HG03280 (cell line): Measurements from ENCODE around the gene KRT38.

Experiments
- ATAC-seq: cut with Tn5 transposase; IDR thresholded peaks from one replicate; pipeline ENCODE4 v1.9.1; 2021; ENCODE audit warnings: mild to moderate bottlenecking, moderate library complexity; ENCODE audit not compliant: unreplicated experiment

The KRT38 gene

DNA sequence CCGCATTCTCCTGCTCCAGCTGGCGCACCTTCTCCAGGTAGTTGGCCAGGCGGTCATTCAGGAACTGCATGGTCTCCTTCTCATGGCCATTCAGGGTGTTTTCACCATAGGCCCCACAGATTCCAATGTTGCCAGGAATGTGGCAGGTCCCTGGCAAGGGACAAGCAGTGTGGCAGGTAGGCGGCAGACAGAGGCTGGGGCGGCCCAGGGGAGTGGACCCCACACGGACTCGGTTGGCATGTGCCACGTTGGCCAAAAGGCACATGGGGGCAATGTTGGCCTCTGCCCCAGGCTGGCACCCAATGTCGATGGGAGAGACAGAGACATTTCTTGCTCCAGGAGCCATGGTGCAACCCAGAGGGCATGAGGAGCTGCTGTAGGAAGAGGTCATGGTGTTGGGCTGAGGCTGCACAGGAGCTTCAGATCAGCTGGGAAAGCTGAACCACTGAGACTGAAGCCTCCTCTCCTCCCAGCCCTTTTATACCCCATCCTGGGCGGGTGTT is at the start of gene KRT38:
Gene KRT38, minus strand, starts transcription at position 453 of the 503 bp plus-strand sequence. Its CDS starts 62 bp downstream, at position 391.
- ATAC-seq: no peak

DNA sequence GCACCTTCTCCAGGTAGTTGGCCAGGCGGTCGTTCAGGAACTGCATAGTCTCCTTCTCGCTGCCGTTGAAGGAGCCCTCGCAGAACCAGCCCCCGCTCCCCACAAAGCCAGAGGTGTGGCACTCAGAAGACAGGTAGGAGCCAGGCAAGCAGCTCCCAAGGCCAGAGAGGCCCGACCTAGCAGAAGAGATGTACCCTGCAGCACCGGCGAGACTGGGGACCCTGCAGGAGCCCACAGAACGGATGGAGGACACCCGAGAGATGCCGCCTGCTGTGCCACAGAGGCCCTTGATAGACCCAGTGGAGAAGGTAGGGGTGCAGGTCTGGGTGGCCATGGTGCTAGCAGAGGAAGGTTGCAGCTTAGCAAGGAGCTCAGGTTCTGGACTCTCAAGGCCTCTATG is 48.7 kb upstream of the KRT38 start, which contains the start of gene KRT36:
Gene KRT36, minus strand, starts transcription at position 380 of the 400 bp plus-strand sequence. Its CDS starts 46 bp downstream, at position 334.
- ATAC-seq: no peak

DNA sequence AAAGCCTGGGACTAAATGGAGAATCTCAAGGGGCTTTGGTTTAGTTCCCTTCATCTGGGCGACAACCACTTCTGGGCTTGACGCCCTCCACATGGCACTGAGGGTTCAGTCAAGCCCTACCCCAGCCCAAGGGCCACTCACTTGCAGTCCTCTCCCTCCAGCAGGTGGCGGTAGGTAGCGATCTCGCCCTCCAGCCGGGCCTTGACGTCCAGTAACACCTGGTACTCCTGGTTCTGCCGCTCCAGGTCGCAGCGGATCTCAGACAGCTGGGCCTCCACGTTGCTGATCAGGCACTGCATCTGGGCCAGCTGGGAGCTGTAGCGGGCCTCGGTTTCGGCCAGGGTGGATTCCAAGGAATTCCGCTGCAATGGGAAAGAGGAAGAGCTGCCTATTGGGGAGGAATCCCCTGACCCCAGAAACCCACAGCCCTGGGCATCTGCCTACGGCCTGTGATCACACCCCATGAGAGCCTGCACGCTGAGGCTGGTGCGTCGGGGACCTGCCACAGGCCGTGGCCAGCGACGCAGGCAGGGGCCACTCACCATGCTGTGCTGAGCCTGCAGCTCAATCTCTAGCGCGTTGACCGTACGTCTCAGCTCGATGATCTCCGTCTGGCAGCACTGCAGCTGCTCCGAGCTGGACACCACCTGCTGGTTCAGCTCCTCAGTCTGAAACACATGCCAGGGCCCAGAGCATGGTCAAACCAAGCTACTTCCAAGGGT is 46.2 kb upstream of the KRT38 start:
- no peak for ATAC-seq

DNA sequence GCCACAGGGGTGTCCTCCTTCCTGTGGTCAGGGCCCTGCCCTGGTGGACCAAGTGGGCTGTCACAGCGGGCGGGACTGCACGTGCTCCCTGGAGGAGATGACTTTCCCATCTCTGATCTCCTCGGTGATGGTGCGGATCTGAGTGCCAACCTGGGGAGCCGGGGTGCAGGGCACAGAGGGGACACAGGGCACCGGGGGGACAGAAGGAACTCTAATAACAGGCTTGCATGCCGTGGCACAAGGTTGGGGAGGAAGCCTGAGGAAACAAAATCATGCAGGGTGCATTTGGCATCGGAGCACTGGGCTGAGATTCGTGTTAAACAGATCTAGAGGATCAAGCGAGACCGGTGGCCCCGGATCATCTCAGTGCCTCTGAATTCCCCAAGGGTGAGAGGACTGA is 45.5 kb upstream of the KRT38 start:
- ATAC-seq: no peak

DNA sequence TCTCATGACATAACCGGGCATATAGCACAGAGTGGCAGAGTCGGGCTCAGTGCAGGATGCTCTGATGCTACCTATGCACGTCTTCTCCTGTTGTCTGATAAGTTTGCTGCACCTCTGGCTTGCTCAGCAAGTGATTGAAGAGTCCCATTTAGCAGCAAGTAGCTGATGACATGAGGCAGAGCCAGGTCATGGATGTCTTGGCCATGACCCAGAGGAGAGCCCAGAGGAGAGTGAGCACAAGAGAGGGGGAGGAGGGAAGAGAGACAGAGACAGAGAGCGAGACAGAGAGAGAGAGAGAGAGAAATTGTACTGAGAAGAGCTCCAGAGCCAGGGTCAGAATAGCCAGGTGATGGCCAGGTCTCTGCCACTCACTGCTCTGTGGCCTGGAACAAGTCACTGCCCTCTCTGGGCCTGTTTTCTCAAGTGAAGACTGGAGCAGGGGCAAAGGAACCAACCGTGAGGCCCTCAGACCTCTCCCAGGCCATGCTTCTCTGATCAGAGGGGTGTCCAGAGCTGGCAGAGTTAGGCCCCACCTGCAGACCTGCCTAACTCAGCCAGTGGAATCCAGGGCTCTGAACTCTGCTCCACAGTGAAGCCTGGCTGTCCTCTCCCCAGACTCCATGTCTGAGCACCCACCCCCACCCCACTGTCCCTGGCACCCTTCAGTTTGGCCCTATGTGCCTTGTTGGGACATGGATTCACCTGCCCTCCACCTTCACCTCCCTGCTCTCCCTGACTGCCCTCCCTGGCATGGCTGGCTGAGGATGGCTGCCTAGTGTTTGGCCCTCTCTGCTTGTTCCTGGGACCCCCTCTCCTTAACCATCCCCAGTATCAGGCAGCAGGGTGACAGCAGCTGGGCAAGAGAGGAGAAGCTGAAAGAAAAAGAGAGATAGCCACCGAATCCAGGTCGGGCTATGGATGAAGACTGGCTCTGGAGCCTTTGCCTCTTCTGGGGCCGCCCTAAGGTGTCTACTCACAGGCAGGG is 44.4 kb upstream of the KRT38 start:
- no peak for ATAC-seq

DNA sequence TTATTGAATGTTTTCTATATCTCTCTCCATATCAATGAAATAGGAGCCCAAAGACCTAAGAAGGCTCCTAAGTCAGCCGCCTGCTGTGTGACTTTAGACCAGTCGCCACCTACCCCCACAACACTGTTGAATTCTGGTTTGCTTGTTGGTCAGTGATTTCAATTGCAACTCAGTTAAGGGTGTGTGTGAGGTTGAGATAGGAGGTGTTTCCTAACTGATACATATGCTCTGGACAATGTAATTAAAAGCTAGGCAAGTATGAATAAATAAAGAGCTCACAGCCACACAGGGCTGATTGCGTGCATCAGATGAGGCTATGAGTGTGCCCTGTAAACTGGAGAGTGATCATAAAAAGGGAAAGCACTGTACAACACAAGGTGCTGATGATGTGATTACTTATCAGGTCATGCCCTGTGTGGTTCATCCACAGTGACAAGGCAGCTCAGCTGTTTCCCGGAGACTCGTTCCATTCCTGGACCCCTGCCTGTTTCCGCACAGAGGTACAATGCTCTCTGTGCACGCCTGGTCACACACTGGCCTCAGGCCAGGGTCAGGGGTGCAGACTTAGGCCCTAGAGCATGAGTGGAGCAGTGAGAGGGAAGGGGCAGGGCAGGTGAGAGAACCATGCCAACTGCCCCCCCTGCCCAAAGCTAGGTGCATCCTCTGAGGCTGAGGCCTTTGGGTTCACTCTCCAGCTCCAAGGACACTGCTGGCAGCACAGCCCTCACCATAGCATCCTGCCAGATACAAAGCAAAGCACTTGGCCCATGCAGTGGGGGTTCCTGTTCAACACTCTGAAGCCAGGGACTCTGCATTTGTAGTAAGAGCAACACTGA is 43.4 kb upstream of the KRT38 start:
- ATAC-seq: no peak

DNA sequence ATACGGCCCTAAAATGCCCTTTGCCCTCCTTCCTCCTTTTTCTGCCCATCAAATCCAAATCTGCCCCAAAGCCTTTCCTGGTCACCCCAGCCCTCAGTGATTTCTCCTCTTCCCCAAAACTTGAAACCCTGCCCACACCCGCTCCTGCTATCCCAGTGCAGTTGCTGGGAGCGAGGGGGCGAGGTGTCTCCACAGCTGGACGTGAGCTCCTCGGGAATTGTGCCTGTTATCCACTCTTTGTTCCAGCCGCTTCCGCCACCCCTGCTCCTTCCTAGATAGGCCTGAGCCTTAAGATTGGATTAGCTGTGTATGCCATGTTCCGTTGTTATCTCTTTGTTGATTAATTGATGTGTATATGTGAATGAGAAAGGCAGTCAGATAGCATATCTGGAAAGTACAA is 42.7 kb upstream of the KRT38 start:
- no peak for ATAC-seq

DNA sequence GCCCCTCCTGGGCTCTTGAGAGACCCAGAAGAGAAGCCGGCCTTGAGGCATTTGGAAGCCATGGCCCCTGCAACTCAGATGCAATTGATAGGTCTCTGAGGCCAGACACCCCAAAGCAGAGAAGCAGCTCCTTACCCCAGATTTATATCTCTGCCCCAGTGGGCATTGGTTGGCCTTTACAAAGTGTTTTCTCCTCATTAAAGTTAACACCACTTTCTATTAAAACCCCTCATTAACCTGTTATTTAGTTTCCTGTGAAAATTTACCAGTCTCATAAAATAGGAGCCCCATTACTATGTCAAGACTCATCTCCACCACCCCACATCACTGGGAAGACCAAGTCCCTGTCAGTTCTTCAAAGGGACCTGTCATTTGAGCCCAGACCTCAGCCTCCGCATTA is 40.3 kb upstream of the KRT38 start, which contains the start of gene KRT35:
Gene KRT35, minus strand, starts transcription at position 116 of the 400 bp plus-strand sequence. Its CDS starts 54 bp downstream, at position 62.
- no peak for ATAC-seq

DNA sequence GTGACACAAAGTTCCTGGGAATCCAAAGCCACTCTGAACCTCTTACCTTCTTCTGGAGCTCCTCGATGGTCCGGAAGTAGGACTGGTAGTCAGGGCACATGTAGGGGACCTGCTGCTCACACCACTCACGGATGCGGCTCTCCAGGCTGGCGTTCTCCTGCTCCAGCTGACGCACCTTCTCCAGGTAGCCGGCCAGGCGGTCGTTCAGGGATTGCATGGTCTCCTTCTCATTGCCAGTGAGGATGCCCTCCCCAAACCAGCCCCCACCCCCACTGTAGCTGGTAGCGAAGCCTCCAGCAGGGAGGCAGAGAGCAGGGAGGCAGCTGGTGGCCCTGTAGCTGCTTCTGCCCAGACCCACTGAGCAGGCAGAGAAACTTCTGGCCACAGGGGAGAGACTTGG is 39.8 kb upstream of the KRT38 start:
- ATAC-seq: no peak

DNA sequence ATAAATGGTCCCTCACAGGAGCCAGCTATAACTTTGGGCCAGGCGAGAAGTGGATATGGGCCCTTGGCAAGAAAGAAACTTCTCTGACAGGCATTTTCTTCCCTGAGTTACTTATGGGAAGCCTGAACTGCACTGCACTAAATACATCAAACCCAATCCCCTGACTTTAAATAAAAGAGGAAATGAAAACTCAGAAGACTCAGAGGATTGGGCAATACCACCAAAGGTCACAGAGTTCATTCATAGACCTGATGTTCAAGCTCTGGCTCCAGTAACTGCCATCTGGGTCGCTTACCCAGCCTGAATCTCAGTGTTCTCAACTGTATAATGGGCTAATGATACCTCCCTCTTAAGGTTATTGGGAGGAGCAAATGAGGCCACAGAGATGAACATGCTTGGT is 39.4 kb upstream of the KRT38 start:
- ATAC-seq: no peak

DNA sequence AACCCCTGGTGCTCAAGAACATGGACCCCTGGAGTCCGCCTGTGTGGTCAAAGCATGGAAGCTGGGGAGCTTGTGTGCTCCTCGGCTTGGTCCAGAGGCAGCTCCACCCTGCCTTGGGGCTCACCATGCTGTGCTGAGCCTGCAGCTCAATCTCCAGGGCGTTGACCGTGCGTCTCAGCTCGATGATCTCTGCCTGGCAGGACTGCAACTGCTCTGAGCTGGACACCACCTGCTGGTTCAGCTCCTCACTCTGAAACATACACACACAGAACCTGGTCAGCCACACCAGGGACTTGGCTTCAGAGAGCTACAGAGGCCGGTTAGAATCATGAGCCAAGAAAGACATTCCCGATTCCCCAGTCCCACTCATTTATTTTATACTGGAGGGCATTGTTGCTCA is 37.5 kb upstream of the KRT38 start:
- ATAC-seq: no peak

DNA sequence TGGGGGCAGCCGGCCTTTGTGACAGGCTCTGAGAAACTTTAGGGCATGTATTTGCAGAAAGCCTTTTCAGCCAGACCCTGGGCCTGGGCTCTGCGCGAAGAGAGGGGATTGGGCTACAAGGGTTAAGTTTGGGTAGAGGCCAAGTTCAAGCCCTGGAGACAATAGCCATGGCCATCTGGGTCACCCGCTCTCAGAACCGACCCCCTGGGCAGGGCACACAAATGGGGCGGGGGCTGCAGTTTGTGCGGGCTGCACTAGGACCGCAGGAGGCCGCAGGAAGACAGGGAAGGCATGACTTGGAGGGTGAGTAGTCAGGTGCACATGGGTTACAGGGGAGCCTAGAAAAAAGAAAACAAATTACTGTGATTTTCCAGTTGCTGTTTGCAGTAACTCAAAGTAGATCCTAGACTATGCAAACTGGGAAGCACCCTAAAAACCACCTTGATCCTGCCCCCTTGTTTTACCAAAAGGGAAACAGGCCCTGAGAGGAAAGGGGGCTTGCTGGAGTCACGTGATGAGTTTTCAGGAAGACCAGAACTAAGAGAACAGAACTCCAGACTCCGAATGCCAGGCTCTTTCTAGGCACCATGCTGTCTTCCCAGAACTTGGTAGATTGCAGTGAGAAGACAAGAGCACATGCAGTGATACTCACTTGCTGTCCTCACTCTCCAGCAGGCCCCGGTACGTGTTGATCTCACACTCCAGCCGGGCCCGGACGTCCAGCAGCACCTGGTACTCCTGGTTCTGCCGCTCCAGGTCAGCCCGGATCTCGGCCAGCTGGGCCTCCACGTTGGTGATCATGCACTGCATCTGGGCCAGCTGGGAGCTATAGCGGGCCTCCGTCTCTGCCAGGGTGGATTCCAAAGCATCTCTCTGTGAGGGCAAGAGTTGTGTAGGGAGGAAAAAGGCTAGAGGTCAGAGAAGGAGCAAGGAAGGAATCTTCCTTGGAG is 36.4 kb upstream of the KRT38 start:
- no peak for ATAC-seq

DNA sequence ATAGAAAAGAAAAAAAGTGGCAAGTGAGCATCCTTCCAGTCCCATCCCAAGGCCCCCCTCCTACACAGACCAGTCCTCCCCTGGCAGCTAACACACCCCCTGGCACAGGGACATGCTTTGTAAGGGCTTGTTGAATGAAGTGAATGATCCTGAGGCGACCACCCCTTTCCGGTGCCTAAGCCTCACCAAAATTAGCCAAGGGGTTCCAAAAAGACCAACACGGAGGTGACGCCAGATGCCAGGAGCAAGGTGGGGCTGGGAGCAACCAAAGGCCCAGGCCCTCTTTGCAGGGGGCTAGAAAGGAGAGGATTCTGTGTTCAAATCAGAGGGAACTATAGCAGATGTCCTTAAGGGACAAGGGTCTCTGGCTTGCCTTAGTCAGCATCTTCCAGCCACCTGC is 34.6 kb upstream of the KRT38 start:
- no peak for ATAC-seq

DNA sequence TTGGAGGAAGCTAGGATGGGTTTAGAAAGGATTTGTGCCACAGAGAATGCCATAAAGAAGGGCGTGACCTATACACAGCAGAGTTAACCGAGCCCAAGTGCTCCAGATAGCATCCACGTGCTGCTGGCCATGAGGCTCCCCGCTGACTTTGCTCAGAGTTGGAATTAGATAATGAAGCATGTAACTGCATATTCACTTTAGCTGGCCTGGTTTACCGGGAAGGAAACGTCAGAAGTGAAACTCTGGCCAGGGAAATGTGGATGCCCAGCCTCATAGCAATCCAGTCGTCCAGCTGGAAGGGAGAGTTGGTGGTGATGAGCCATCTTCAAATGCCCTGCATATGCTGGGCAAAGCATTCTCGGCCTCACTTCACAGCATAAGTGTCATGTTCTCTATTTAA is 34.1 kb upstream of the KRT38 start:
- no peak for ATAC-seq

DNA sequence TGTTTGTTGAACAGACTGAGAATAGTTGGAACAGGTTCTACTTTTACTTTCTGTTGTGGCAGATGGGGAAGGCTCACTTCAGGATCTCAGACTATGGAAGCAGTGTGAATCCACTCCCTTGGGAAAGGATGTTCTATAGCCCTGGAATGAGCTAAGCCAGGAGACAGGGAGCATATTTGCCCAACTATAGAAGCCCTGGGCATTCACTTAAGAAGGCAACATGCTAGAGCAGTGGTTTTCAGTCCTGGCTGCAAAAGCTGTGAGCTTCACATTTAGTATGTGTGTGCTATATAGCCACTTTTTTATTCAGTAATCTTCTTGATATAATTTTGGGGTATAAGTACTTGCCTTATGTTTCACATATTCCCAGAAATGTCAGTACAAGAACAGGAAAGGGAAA is 27.6 kb upstream of the KRT38 start:
- ATAC-seq: no peak

DNA sequence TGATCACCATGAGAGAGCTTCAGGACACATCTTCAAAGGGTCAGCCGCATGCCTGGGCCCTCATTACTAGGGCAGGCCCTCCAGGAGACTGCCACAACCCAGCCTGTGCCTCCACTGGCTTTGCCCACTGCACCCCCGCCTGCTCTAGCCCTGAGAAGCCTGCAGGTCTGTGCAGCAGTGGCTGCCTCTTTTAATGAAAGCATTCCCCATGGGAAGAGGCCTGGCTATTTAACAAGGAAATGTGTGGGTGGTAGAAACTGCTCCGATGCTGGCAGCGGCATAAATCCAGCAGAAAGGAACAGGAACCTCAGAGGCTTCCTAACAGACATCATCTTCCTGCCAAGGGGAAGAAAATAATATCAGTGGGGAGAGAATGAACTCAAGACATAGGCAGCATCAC is 26.8 kb upstream of the KRT38 start:
- no peak for ATAC-seq

DNA sequence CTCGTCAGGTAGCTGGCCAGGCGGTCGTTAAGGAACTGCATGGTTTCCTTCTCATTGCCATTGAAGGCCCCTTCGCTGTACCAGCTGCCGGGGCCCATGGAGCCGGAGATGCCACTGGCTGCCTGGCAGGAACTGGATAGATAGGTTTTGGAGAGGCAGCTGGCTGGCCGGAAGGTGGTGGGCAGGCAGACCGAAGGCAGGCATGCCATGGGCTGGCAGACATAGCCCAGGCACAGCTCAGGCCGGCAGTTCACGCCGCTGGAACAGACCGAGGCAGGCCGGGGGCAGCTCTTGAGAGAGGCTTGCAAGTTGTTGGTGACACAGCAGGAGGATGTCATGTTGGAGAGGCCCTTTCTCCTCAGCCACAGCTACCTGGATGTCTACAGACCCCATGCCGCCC is 26.2 kb upstream of the KRT38 start, which contains the start of gene KRT32:
Gene KRT32, minus strand, starts transcription at position 399 of the 400 bp plus-strand sequence. Its CDS starts 61 bp downstream, at position 338.
- ATAC-seq: no peak

DNA sequence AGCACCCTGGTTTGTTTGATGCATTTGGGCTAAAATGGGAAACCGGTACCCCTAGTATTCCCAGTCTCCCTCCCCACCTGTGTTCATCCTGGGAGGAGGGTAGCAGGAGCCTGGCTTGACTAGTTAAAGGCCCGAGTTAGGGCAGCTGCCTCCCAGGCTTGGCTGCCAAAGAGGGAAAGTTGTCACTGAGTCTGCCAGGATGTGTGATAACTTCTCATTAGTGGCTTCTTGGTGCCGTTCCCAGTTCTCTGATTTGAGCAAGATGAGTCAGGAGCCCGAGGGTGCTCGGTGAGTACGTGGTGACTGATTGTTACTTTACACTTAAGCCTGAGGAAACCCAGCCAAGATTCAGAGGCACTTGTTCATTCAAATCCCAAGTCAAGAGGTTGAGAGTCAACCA is 23.9 kb upstream of the KRT38 start:
- ATAC-seq: no peak

DNA sequence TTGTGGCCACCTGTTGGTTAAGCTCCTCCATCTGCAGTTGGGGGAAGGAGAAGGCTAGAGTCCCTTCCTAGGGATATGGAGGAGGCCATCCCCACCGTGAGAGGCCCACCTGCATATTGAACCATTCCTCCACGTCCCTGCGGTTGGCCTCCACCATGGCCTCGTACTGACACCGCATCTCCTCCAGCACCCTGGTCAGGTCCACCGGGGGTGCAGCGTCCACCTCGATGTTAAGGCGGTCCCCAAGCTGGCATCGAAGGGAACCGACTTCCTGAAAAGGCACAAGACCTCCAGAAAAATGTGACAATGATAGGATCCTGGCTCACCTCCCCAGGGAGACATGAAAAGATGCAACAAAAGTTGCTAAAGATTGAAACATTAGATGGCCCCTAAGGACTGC is 23.4 kb upstream of the KRT38 start:
- no peak for ATAC-seq
